ENCODE results near the gene NEURL2.
"Not testable (repeated sequence)": the region's sequence is repeated elsewhere in the genome, so short reads cannot be mapped to it uniquely, and the experiment has no call there.

NEURL2 gene

GRCh38 chr20:45899046-45899835, 8.2 kb upstream of the NEURL2 start:
- no peak for DNase-seq (ENCODE audit: low read depth in 2 of 2)

DNA sequence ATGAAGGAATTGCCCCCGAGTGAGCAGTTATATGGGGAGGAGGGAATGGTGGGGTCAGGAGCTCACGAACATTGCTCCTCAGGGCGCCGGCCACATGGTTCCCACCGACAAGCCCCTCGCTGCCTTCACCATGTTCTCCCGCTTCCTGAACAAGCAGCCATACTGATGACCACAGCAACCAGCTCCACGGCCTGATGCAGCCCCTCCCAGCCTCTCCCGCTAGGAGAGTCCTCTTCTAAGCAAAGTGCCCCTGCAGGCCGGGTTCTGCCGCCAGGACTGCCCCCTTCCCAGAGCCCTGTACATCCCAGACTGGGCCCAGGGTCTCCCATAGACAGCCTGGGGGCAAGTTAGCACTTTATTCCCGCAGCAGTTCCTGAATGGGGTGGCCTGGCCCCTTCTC, 7.3 kb upstream of the NEURL2 start:
- DNase-seq (ENCODE audit: low read depth in 2 of 2), result no peak

GRCh38 chr20:45897692-45898091, 6.7 kb upstream of the NEURL2 start:
- no peak for DNase-seq (ENCODE audit: low read depth in 2 of 2)

- no peak for DNase-seq (ENCODE audit: low read depth in 2 of 2)
Measured at GRCh38 chr20:45897289-45897688, 6.3 kb upstream of the NEURL2 start.

DNA sequence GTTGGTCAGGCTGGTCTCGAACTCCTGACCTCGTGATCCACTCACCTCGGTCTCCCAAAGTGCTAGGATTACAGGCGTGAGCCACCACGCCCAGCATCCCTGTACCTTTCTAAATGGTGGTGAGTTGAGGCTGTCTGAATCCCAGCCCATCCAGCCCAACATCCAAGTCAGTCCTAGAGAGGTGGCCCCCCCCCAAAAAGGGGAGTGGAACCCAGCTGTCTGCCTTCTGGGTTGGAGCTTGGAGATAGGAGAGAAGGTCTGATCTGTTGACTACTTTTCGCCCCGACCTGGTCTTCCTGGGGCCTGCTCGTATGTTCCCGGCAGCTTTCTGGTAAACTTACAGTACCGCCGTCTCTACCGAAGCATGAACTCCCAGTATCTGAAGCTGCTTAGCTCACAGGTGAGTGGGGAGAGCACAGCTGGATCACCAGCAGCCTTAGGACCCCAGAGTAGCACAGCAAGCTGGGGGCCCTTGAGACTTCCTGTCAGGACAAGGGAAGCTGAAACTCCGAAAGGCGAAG, 5.7 kb upstream of the NEURL2 start:
- no peak for DNase-seq (ENCODE audit: low read depth in 2 of 2)

DNA sequence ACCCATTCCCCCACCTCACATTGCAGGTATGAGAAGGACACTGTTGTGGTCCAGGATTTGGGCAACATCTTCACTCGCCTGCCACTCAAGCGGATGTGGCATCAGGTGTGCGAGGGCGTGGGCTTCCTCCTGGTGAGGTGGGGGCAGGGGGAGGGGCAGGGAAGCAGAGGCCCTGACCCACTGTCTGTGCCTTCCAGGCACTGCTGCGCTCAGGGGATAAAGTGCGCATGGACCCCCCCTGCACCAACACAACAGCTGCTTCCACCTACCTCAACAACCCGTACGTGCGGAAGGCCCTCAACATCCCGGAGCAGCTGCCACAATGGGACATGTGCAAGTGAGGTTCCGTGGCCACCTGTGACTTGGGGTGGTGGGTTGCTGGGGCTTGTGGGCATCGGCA, 3.8 kb upstream of the NEURL2 start:
- no peak for DNase-seq (ENCODE audit: low read depth in 2 of 2)

DNA sequence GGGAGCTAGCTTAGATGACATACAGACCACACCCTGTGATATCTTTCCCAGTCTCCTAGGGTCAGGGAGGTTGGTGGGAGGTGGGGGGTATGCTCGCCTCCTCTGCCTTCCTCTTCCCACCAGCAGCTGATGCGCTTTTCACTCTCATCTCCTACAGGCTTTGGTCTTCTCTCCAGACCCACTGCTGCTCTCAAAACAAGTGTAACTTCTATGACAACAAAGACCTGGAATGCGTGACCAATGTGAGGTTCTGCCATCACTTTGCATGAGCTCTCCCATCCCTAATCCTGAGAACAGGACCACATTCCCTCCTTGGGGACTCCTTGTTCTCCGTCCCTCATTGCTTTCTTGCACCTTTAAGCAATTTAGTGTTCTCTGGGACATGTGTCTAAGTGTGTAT, 2.8 kb upstream of the NEURL2 start:
- no peak for DNase-seq (ENCODE audit: low read depth in 2 of 2)

- no peak for DNase-seq (ENCODE audit: low read depth in 2 of 2)
Measured at GRCh38 chr20:45892828-45893500, 2.0 kb upstream of the NEURL2 start.

DNA sequence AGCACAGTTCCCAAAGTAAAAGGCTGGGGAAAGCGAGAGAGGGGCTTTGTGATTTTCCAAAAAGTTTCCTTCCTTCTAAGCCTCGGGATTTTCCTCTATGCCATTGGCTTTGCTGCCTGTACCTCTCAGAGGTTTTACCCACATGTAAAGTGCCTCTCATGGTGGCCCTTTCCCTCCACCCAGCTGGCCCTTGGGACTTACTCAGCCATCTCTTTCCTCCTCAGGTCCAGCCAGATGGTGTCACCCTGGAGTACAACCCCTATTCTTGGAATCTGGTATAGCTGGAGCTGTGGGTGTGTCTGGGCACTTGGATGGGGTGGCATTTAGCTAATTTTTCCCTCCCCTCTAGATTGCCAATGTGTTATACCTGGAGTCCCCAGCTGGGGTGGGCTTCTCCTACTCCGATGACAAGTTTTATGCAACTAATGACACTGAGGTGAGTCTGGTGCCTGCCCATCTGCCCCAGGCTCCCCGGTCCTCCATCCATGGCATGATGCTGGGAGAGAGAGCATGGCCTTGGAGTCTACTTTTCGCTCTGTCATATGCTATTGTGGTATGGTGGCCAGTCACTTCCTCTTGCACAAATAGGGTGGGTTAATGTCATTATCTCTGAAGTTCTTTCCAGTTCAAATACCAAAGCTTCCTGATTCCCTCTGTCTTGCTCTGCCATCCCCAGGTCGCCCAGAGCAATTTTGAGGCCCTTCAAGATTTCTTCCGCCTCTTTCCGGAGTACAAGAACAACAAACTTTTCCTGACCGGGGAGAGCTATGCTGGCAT, 1.2 kb upstream of the NEURL2 start:
- no peak for DNase-seq (ENCODE audit: low read depth in 2 of 2)

GRCh38 chr20:45890077-45890984, 677 bp downstream of the NEURL2 start:
- no peak for DNase-seq (ENCODE audit: low read depth in 2 of 2)

DNA sequence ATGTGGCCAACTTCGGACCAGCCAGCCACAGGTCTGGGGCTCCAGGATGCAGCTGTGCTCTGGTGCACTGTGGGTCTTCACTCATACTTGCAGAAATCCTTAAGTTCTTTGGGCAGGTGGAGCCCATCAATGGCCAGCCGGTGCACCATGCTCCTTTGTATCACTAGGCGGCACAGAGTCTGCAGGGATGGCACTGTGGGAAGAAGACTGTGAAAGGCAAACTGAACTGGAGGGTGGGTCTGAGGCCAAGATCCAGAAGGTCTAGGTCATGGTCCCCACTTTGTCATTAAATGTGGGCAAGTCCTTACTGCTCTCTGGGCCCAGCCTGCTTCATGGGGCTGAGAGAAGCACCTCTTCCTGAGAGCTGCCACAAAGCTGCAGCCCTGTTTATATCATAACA, 2.3 kb downstream of the NEURL2 start:
- DNase-seq (ENCODE audit: low read depth in 2 of 2), result no peak

DNA sequence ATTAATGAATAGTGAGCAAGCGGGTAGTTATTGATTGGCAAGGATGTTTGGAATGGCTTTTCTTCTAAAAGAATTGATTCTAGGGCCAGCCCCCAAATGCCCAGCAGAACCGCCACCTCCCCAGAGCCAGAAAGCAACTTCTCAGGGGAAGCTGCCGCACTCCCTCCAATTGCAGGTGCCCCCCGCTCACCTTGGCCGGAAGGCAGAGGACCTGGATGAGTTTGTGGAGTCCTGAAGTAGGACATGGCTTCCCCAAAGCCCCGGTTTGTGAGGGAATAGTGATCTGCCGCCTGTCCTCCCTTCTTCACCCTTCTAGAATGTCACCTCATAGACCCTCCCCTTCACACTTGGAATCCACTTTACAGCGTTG, 3.7 kb downstream of the NEURL2 start, which contains the start of gene SPATA25:
Gene SPATA25, minus strand, starts transcription at position 277 of the 370 bp plus-strand sequence. Its CDS starts 32 bp downstream, at position 245.
- DNase-seq (ENCODE audit: low read depth in 2 of 2), result no peak

GRCh38 chr20:45886590-45887345, 4.2 kb downstream of the NEURL2 start:
- DNase-seq (ENCODE audit: low read depth in 2 of 2), result no peak

GRCh38 chr20:45883100-45883469, 7.9 kb downstream of the NEURL2 start:
- no peak for DNase-seq (ENCODE audit: low read depth in 2 of 2)

GRCh38 chr20:45882469-45883099, 8.4 kb downstream of the NEURL2 start:
- DNase-seq (ENCODE audit: low read depth in 2 of 2), result no peak

DNA sequence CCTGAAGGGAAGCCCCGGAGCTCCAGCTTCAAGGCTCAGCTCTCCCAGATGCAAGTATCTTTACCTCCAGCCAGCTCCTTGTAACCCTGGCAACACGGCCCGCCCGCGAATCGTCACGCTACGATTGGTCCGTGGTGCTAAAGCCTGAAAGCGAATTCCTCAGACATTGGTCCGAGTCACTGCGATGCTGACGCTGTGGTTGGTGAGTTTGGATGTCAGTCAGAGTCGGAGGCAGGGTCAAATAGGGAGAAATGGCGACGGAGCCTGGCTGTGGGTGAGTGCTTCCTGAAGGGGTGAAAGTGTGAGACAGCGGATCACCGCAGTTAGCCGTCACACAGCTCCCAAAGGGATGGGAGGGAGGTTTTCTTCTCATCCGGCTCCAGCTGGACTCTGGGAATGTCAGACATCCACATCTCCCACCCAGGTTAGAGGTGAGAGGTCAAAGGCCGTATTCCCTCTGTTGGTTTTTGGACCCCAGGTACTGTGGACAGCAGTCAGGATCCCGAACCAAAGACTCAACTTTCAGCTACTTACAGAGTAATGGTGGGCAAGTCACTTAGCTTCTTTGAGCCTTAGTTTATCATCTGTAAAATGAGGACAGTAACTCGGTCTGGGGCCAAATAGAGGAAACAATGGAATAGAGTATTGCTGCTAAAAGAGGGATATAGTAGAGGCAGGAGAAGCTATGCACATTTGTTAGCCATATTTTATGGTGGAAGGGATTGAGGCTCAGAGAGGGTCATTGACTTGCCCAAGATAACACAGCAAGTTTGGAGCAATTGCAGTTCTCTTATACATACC, 9.8 kb downstream of the NEURL2 start, which contains the start of gene ZSWIM1:
Gene ZSWIM1, plus strand, starts transcription at position 240 of the 801 bp plus-strand sequence. CDS start 1,366 bp downstream, outside the sequence.
- peak; percentile 92 to 95 for DNase-seq (ENCODE audit: low read depth in 2 of 2)

DNA sequence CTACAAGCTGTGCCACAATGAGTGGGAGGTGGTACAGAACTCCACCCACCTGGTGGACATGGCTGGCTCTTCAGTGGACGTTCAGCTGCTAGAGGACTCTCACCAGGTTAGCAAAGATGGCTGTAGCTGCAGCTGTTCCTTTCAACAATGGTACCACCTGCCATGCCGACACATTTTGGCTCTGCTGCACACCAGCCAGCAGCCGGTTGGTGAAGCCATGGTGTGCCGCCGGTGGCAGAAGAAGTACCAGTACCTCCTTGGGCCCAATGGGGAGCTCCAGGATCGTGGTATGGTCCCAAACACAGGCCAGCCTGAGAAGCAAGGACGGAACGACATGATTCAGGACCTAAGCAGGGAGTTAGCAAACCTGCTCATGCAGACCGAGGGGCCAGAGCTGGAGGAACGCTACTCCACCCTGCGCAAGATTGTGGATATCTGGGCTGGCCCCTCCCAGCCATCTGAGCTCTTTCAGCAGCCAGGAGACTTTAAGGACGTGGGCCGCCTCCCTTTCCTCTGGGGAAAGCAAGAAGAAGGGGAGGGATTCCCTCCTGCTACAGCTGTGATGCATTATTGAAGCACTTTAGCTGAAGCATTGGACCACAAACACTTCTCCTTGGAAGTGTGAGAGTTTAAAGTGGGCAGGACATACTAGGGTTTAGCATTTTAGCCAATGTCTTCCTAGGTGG, 12.8 kb downstream of the NEURL2 start:
- DNase-seq (ENCODE audit: low read depth in 2 of 2), result no peak

- no peak for DNase-seq (ENCODE audit: low read depth in 2 of 2)
Measured at GRCh38 chr20:45874576-45874975, 16.4 kb downstream of the NEURL2 start.

DNA sequence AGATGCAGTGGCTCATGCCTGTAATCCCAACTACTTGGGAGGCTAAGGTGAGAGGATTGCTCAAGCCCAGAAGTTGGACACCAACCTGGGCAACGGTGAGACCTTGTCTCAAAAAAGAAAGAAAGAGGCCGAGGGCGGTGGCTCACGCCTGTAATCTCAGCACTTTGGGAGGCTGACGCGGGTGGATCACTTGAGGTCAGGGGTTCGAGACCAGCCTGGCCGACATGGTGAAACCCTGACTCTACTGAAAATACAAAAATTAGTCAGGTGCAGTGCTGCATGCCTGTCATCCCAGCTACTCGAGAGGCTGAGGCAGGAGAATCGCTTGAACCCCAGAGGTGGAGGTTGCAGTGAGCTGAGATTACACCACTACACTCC, 16.9 kb downstream of the NEURL2 start:
- DNase-seq (ENCODE audit: low read depth in 2 of 2), result not testable (repeated sequence)
